Endometrial microvascular endothelial cells (primary cell): ENCODE data around the gene MEX3D. TPM values are rescaled to one million over a fixed set of nuclear protein-coding genes. Genes with fewer than 3 reads are reported as not detected.

Source experiments
- in situ Hi-C: cut with HindIII; loops from 2 replicates; pipeline ENCODE4 v1.10.0; 2017; ENCODE audit warnings: low sequenced_read_pairs, low pct_unique_long_range_greater_than_20kb; ENCODE audit errors: inconsistent ontology term
- total RNA-seq: library from RNA; depleted of rRNA; stranded (reverse); fragments of >200 nt; gene quantifications from one replicate; pipeline ENCODE4 v1.2.3, GENCODE V29; 2015; ENCODE audit errors: inconsistent ontology term

MEX3D gene
- total RNA-seq, 1 donor from 2014 or later, result 41.4 TPM

DNA sequence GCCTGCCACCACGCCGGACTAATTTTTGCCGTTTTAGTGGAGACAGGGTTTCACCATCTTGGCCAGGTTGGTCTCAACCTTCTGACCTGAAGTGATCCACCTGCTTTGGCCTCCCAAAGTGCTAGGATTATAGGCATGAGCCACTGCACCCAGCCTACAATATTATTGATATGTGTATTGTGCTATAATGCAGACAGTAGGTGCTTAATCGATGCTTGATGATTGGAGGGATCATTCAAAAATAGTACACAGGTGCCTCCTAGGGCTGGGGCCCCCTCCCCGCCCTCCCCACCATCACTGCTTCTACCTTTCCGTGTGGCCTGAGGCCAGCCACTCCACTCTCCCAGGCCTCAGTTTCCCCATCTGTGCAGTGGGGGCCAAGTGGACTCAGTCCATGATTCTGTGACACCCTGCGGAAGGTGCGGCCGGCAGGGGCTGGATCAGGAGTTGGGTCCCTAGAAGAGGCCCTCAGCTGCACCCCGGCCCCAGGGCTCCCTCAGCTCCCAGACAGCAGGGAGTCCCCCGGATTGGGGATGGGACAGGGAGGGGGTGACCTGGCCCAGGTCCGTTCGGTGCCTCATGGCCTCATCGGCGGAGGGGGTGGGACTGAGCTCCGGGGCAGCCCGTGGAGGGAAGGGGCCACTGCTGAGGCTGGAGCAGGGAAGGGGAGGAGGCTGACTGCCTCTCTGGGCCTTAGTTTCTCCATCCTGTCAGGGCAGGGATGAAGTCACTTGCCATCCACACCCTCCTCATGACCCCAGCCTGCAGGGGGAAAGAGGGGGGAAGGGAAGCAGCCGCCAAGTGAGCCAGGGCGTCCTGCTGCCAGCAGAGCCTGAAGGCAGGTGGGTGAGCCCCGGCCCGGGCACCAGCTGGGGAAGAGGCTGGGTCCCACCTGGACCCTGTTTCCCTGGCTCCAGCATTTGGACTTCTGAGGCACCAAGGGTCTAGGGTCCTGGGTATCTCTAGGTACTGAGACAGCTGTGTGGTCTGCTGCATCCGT is 56.5 kb downstream of the MEX3D start:
- in situ Hi-C loops, result no loop called here

DNA sequence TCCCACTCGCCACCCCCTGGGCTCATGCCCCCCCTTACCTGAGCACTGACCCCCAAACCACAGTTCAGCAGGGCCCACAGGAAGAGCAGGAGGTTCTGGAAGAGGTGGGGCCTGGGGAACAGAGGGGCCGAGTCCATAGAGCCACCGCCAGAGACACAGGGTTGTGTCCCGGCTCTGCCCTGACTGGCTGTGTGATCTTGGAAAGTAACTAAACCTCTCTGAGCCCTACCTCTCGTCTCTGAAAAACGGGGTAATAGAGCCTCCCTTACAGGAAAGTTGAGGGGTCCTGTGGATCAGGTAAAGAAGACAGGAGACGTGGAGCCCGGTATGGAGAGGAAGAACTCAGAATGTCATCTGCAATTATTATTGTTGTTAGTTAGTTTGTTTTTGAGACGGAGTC is 57.3 kb downstream of the MEX3D start:
- in situ Hi-C loops, result no loop called here

- in situ Hi-C loops, result no loop called here
These were observed 57.7 kb downstream of the MEX3D start for GRCh38 chr19:1510442-1510806.

DNA sequence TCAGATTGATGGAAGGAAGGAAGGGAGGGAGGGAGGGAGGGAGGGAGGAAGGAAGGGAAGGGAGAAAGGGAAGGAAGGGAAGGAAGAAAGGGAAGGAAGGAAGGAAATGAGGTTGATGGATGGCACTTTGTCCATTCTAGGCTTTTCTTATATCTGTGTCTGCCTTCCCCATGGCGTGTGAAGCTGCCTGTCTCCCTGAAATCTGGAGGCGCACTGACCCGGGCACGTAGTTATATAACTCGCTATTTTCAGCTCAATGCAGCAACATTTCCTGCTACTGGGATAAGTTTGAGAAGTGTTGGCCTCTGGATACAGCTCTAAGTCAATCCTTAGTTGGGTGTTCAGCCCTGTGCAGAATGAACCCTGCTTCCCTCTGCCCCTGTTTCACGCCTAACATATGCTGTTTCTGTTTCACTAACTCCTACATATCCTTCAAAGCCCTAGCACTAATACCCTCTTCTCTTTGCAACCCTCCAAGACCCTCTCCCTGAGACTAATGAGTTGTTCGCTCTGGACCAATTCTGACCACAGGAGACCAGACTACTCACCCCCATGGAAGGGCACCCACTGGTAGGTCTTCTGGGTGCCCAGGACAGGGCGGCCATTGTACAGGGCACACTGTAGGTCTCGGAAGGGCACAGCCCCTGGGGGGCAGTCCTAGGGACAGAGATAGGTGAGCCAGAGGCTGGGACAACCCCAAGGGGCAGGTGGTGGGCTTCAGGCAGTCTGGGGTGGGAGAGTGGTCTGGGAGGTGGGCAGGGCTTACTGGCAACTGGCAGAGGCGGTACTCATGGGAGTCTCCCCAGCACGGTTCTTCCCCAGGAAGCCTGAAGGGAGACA is 58.3 kb downstream of the MEX3D start:
- in situ Hi-C loops, result no loop called here

GRCh38 chr19:1508507-1508856 is 59.6 kb downstream of the MEX3D start:
- in situ Hi-C loops, result no loop called here

DNA sequence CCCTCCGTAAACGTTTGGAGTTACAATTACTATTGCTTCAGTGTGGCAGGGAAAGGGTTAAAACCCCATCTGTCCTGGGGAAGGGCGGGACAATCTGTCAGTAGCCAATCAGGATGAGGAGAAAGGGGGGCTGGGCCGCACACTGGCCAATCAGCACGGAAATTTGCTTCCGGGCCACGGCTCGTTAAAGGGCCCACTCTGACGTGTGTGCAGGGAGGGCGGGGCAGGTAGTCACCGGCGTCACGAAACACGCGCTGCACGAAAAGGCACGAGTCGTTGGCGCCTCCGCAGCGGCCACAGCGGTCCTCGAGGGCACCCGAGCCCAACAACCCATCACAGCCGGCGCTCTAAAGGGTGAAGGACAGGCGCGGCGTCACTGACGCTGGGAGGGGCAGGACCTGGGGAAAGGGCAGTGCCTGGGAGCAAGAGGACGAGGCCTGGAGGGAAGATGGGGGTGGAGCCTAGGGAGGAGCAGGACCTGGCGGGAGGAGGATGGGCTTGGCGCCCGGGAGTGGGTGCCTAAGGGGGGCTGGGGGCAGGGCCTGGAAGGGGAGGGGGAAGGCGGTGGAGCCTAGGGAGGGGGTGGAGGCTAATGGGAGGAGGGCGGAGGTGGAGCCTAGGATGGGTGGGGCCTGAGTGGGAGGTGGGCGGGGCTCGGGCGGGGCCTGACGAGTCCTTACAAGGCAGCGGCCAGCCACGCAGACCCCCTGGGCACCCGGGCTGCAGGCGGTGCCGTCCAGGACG is 60.2 kb downstream of the MEX3D start:
- in situ Hi-C loops, result no loop called here

DNA sequence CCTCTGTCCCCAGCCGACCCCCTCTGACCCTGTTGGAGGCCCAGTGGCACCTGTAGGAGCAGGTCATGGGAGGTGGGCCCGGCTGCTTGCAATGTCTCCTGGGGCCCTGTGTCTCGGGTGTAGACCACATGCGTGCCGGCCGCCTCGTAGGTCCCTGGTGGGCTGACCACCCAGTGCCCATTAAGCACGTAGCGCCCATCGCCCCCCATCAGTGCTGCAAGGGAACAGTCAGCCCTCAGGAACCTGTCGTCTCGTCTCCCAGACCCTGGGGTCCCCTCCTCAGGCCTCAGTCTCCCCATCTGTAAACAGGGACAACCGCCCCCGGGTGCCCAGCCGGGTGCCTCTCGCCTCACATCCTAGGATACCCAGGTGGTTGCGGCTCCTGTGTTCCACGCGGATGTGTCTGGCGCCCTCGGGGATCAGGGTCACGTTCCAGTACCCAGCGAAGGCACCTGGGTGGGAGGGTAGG is 60.9 kb downstream of the MEX3D start:
- in situ Hi-C loops, result no loop called here

GRCh38 chr19:1505991-1506881 is 61.9 kb downstream of the MEX3D start:
- in situ Hi-C loops, result no loop called here

GRCh38 chr19:1505012-1505411 is 63.1 kb downstream of the MEX3D start:
- in situ Hi-C loops, result no loop called here

Other genes with a start within 250 kb of the MEX3D start
- gene NDUFS7, start 184.4 kb downstream of the MEX3D start, total RNA-seq, result 113 TPM
- 5.3 TPM for gene GAMT, start 166.8 kb downstream of the MEX3D start, total RNA-seq
- 83.8 TPM for gene DAZAP1, start 160.7 kb downstream of the MEX3D start, total RNA-seq
- 3,355 TPM for gene RPS15, start 129.9 kb downstream of the MEX3D start, total RNA-seq
- not detected for gene APC2, start 118.2 kb downstream of the MEX3D start, total RNA-seq
- 28.2 TPM for gene C19orf25, start 89.1 kb downstream of the MEX3D start, total RNA-seq
- gene PCSK4, start 78.0 kb downstream of the MEX3D start, total RNA-seq, result not detected
- gene REEP6, start 77.1 kb downstream of the MEX3D start, total RNA-seq, result 1.9 TPM
- not detected for gene ADAMTSL5, start 55.3 kb downstream of the MEX3D start, total RNA-seq
- gene PLK5, start 44.2 kb downstream of the MEX3D start, total RNA-seq, result not detected
- gene MBD3, start 24.5 kb upstream of the MEX3D start, total RNA-seq, result 120 TPM
- 46.6 TPM for gene UQCR11, start 37.1 kb upstream of the MEX3D start, total RNA-seq
- 124 TPM for gene TCF3, start 84.3 kb upstream of the MEX3D start, total RNA-seq
- gene ONECUT3, start 185.2 kb upstream of the MEX3D start, total RNA-seq, result not detected
- 2.0 TPM for gene ATP8B3, start 244.0 kb upstream of the MEX3D start, total RNA-seq